Keratinocyte (primary cell): ENCODE results near the gene ARSI. TPM values are rescaled to one million over a fixed set of nuclear protein-coding genes. Genes with fewer than 3 reads are reported as not detected.

Source experiments
- DNase-seq: peaks from one replicate; pipeline ENCODE4 v3.0.0-alpha.2; 2011; ENCODE audit warnings: low read depth, missing footprints, low spot score
- FAIRE-seq: peaks from 2 replicates; lab custom pipeline; 2011; peaks lifted over from hg19 to GRCh38; lab: Jason Lieb, UNC
- H2AFZ ChIP-seq: 2 replicates; pipeline ENCODE4 v1.6.0; 2012; ENCODE audit warnings: low read length, control low read depth, inconsistent platforms; ENCODE audit not compliant: control insufficient read depth
- H3K27ac ChIP-seq: 2 replicates; pipeline ENCODE4 v1.5.1; 2011; ENCODE audit warnings: low read length; ENCODE audit not compliant: control insufficient read depth, insufficient read depth
- H3K27me3 ChIP-seq: 3 replicates; pipeline ENCODE4 v1.6.0; 2011; ENCODE audit warnings: low read length; ENCODE audit not compliant: control insufficient read depth, insufficient read depth; ENCODE audit errors: extremely low read depth
- H3K36me3 ChIP-seq, 2 experiments: 2 replicates in 1 of 2; 3 replicates in 1 of 2; pipeline ENCODE4 v1.5.1; 2011; ENCODE audit warnings: low read length in 2 of 2, mild to moderate bottlenecking in 1 of 2; ENCODE audit not compliant: control insufficient read depth in 2 of 2, insufficient read depth in 2 of 2; ENCODE audit errors: extremely low read depth in 1 of 2
- H3K4me1 ChIP-seq: 3 replicates; pipeline ENCODE4 v1.5.1; 2011; ENCODE audit warnings: low read length; ENCODE audit not compliant: control insufficient read depth, insufficient read depth; ENCODE audit errors: extremely low read depth
- H3K4me2 ChIP-seq: 3 replicates; pipeline ENCODE4 v1.6.0; 2011; ENCODE audit warnings: low read depth, low read length; ENCODE audit not compliant: control insufficient read depth, insufficient read depth; ENCODE audit errors: extremely low read depth
- H3K4me3 ChIP-seq, 3 experiments: fragments of 200-600 bp in 1 of 3; sonication (generic) in 1 of 3; 2 replicates in 2 of 3; 3 replicates in 1 of 3; pipeline ENCODE4 v1.5.1; 2011 to 2016; ENCODE audit warnings: low read length in 3 of 3, mild to moderate bottlenecking in 3 of 3, control low read depth in 2 of 3, inconsistent platforms in 1 of 3, low read depth in 1 of 3, mixed read lengths in 1 of 3, mixed run types in 1 of 3, moderate library complexity in 1 of 3; ENCODE audit not compliant: control insufficient read depth in 2 of 3, insufficient read depth in 2 of 3; ENCODE audit errors: extremely low read depth in 1 of 3
- H3K79me2 ChIP-seq: 2 replicates; pipeline ENCODE4 v1.6.0; 2012; ENCODE audit warnings: low read length; ENCODE audit not compliant: control insufficient read depth, insufficient read depth
- H3K9ac ChIP-seq: 3 replicates; pipeline ENCODE4 v1.6.0; 2011; ENCODE audit warnings: low read length; ENCODE audit not compliant: control insufficient read depth, insufficient read depth; ENCODE audit errors: extremely low read depth
- H3K9me1 ChIP-seq: 3 replicates; pipeline ENCODE4 v1.6.0; 2011; ENCODE audit warnings: low read length; ENCODE audit not compliant: control insufficient read depth, insufficient read depth; ENCODE audit errors: extremely low read depth
- H3K9me3 ChIP-seq: 2 replicates; pipeline ENCODE4 v1.5.1; 2012; ENCODE audit warnings: low read depth, low read length; ENCODE audit not compliant: control insufficient read depth
- H4K20me1 ChIP-seq: 3 replicates; pipeline ENCODE4 v1.6.0; 2011; ENCODE audit warnings: low read length; ENCODE audit not compliant: control insufficient read depth, insufficient read depth; ENCODE audit errors: extremely low read depth
- CTCF ChIP-seq, 3 experiments: IDR thresholded peaks in 1 of 3; conservative IDR thresholded peaks in 1 of 3; optimal IDR thresholded peaks in 1 of 3; 2 replicates in 2 of 3; 3 replicates in 1 of 3; pipeline versions ENCODE3 to v1.5.1; 2011; ENCODE audit warnings: low read length in 3 of 3, mild to moderate bottlenecking in 3 of 3, moderate library complexity in 2 of 3, control low read depth in 1 of 3, inconsistent platforms in 1 of 3; ENCODE audit not compliant: insufficient read depth in 2 of 3; ENCODE audit errors: extremely low read depth in 1 of 3
- EZH2 ChIP-seq: IDR thresholded peaks from one replicate; pipeline ENCODE4 v1.6.1; 2012; ENCODE audit warnings: inconsistent platforms, mild to moderate bottlenecking, low read length, moderate library complexity
- dilution Hi-C: fragments of 300-500 bp; cut with MboI; formaldehyde crosslinking; loops from one replicate; pipeline ENCODE4 v1.7.0; 2020; ENCODE audit warnings: low sequenced_read_pairs; ENCODE audit not compliant: extremely low pct_ligation_motif_present
- polyA plus RNA-seq, 5 experiments: library from polyadenylated mRNA; depleted of rRNA in 3 of 5; stranded (reverse) in 3 of 5; stranded (forward) in 1 of 5; unstranded in 1 of 5; fragments of >200 nt; gene quantifications; 1 replicate in 1 of 5; 2 replicates in 3 of 5; 3 replicates in 1 of 5; pipeline versions ENCODE4 v1.2.1 to v1.2.3, GENCODE V29; 2011 to 2012; ENCODE audit warnings: missing spikeins in 2 of 5, low read depth in 1 of 5, low replicate concordance in 1 of 5

Gene ARSI
- polyA plus RNA-seq, 1 donor (not counting 4 experiments of a cell fraction or from before 2014, with no cell fraction given), result 1.7 TPM

GRCh38 chr5:150246835-150247234 lies 55.9 kb downstream of the ARSI start:
- FAIRE-seq (no peak), DNase-seq (no peak)

GRCh38 chr5:150246429-150246828 lies 56.3 kb downstream of the ARSI start:
- TF ChIP-seq CTCF (optimal IDR thresholded peaks at IDR 0.05 in 1 of 3, IDR thresholded peaks at IDR 0.05 in 1 of 3, conservative IDR thresholded peaks at IDR 0.05 in 1 of 3; ENCODE audit: extremely low read depth in 1 of 3, insufficient read depth in 2 of 3, low read length in 3 of 3), result no peak
- TF ChIP-seq EZH2, result no peak
- Histone ChIP-seq H3K4me3 (no peak overlapping the region), H3K4me1 (no peaks in the 10 kb centered on the region), H2AFZ (no peak overlapping the region), H3K9me3 (no peaks in the 10 kb centered on the region), H3K4me2 (no peak overlapping the region), H3K27ac (no peak overlapping the region), H3K27me3 (peaks cover 6% of the 10 kb centered on the region), H3K79me2 (no peaks in the 10 kb centered on the region), H4K20me1 (no peaks in the 10 kb centered on the region), H3K9me1 (no peaks in the 10 kb centered on the region), H3K9ac (no peak overlapping the region), H3K36me3 (no peaks in the 10 kb centered on the region)
- dilution Hi-C loops, result no loop called here
- DNase-seq (no peak), FAIRE-seq (no peak)

More at GRCh38 chr5:150246835-150247234, 55.9 kb downstream of the ARSI start:
- dilution Hi-C loops, result no loop called here
- Histone ChIP-seq H3K79me2 (no peaks in the 10 kb centered on the region), H3K4me1 (no peaks in the 10 kb centered on the region), H4K20me1 (no peaks in the 10 kb centered on the region), H3K4me2 (no peak overlapping the region), H3K27ac (no peak overlapping the region), H3K9me3 (no peaks in the 10 kb centered on the region), H2AFZ (no peak overlapping the region), H3K9me1 (no peaks in the 10 kb centered on the region), H3K9ac (no peak overlapping the region), H3K4me3 (no peak overlapping the region), H3K27me3 (peaks cover 6% of the 10 kb centered on the region), H3K36me3 (no peaks in the 10 kb centered on the region)
- TF ChIP-seq EZH2, result no peak
- no peak for TF ChIP-seq CTCF (optimal IDR thresholded peaks at IDR 0.05 in 1 of 3, IDR thresholded peaks at IDR 0.05 in 1 of 3, conservative IDR thresholded peaks at IDR 0.05 in 1 of 3; ENCODE audit: extremely low read depth in 1 of 3, insufficient read depth in 2 of 3, low read length in 3 of 3)

Other genes with a start within 250 kb of the ARSI start
- gene CSF1R, start 216.4 kb downstream of the ARSI start, polyA plus RNA-seq, result 0.21 TPM in 1 of 3 replicates, not detected in the others
- gene PDGFRB, start 147.1 kb downstream of the ARSI start, polyA plus RNA-seq, result 0.14 TPM in 1 of 3 replicates, not detected in the others
- gene CDX1, start 136.1 kb downstream of the ARSI start, polyA plus RNA-seq, result not detected in 3 replicates
- gene SLC6A7, start 112.8 kb downstream of the ARSI start, polyA plus RNA-seq, result not detected in 3 replicates
- 0.03 to 0.05 TPM in 2 of 3 replicates, not detected in the other for gene CAMK2A, start 13.1 kb downstream of the ARSI start, polyA plus RNA-seq
- 7.9 to 23.3 TPM (median 13.6 TPM) in 3 replicates for gene TCOF1, start 54.8 kb upstream of the ARSI start, polyA plus RNA-seq
- gene CD74, start 110.0 kb upstream of the ARSI start, polyA plus RNA-seq, result 0.71 to 1.8 TPM (median 1.3 TPM) in 3 replicates
- 3,540 to 4,624 TPM (median 3,588 TPM) in 3 replicates for gene RPS14, start 146.8 kb upstream of the ARSI start, polyA plus RNA-seq
- gene NDST1, start 205.2 kb upstream of the ARSI start, polyA plus RNA-seq, result 24.9 to 43.5 TPM (median 36.2 TPM) in 3 replicates